Activated CD4-positive, alpha-beta T cell treated with anti-CD3 and anti-CD28 coated beads, Interleukin-2, amount 50 U/mL, for 24 hours (primary cell): ENCODE results near the gene CD38.
"Not testable (repeated sequence)": the region's sequence is repeated elsewhere in the genome, so short reads cannot be mapped to it uniquely, and the experiment has no call there.

Experiments used
- DNase-seq, 2 donors: peaks; one replicate each; pipeline ENCODE4 v3.0.0-alpha.2; 2020; ENCODE audit warnings: low read depth in 1 of 2, low spot score in 1 of 2

CD38 gene

GRCh38 chr4:15861198-15861597 is 83.1 kb downstream of the CD38 start:
- DNase-seq, result not testable (repeated sequence)

DNA sequence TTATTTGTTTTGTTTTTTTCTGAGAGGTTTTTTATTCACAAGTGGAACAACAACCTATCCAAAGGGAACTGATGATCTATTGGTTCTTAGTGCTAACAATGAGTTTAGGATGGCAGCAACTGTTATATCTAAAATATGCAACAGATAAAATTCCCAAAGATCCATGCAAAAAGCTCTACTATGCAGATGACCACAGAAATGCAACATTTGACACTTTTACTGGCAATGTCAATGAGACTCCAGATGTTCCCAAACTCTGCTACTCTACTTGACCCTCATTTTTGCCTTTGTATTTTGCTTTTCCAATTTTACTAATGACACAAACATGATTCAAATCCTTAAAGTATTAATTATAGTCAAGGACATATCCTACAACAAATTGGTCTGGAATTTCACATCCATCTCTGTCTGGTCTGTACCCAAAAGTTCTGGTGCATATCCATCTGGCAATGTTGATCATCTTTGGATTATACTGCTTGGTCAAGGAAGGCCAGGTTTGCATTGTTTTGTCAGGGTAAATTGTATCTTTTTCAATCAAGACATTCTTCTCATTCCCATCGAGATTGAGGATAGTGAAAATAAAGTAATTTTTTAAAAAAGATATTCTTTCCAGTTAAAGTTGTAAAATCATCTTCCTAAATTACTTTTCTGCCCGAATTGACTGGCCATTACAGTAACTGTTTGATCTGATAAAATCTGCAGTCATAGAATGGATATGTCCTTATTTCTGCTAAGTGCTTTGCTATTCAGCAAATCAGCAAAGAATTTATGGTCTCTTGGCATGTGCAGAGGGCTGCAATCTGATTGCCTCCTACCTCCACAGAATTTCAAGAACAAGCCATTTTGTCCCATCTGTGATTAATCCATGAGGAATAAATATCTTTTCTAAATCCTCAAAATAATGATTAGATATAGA is 86.8 kb downstream of the CD38 start:
- DNase-seq, result no peak

GRCh38 chr4:15868111-15868510 is 90.0 kb downstream of the CD38 start:
- no peak for DNase-seq

- DNase-seq, result no peak
These were observed 90.8 kb downstream of the CD38 start for GRCh38 chr4:15868826-15869413.

GRCh38 chr4:15870079-15870478 is 92.0 kb downstream of the CD38 start:
- no peak for DNase-seq

DNA sequence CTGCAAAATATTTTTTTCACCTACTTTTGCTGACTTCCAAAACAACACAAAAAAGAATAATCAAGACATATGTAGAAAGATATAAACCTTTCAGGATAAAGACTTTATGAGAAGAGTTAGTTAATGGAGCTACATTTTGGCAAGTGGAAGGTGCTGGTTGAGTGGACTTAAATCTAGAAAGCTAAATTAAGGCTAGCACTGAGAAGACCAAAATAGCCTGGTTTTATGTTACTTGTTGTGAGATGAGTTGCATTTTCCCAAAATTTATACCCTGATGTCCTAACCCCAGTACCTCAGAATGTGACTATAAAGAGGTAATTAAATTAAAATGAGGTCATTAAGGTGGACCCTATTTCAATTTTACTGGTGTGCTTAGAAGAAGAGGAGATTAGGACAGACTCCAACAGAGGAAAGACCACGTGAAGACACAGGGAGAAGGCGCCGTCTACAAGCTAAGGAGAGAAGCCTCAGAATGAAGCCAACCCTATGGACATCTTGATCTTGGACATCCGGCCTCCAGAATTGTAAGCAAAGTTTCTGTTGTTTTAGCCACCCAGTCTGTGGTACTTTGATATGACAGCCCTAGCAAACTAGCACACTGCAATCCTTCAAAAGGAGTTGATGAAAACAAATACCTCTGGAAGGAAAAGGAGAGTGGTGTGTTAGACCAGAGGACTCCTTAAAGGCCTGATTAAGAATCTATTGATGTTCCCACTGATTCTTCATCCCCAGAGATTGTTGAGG is 93.0 kb downstream of the CD38 start:
- no peak for DNase-seq

GRCh38 chr4:15873117-15873516 is 95.0 kb downstream of the CD38 start:
- no peak for DNase-seq

DNA sequence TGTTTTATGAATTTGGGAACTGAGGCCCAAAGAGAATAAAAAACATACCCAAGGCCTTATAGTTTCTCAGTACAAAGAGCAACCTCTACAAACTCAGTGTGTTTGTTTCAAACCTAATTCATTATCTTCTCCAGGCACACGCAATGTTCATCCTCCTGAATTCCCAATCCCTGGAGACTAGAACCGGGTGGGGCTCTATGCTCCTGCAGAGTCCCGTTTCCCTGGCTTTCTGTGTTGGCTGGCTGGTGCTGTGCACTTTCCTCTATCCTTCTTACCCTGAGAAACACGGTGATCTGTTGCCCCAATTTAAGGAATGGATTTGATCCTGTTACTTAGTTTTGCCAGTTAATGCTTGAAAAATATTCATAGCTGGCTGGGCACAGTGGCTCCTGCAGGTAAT is 96.5 kb downstream of the CD38 start:
- no peak for DNase-seq

DNA sequence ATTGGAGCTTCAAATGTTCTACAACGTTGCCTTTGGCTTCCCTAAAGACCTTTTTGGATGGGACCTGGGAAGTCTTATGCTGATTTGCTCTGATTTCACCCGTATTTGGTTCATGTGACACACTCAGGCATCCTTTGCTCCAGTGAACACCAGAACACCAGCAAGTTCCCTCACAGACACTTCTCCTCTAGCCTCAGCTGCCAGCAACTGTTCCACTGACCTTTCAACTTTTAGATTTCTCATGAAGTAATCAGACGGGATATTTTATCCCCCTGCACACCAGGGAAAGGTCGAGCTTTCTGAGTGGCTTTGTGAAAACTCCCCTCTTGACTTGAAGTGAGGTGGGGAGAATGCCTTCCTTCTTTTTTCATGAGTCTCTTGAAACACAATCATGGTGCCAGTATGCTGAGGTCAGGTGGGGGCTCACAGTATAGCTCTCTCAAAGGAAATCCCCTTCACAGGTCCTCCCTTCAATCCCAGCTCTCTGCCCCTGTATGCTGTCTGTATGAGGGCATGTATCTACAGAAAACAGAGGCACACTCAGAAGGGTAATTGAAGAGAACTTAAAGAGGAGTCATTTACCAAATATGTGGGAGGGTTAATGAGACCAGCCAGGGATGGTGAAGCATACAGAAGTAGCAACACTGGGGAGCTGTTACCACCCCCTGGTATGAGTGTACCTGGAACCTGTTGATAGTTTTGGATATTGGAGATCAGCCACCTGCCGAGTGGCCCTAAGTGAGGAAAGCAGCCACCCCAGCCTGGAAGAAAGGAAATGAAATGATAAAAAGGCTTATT is 97.7 kb downstream of the CD38 start:
- DNase-seq, result no peak

DNA sequence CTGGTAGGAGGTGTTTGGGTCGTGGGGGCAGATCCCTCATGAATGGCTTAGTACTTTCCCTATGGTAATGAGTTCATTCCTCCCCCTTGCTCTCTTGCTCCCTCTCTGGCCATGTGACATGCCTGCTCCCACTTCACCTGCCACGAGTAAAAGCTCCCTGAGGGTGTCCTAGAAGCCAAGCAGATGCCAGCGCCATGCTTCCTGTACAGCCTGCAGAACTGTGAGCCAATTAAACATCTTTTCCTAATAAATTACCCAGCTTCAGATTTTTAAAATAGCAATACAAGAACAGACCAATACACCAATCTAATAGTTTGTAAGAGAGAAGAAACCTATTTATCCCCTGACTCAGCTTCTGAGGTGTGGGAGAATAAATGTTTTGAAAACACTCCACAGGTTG is 99.9 kb downstream of the CD38 start:
- DNase-seq, result no peak

GRCh38 chr4:15881820-15882219 is 103.7 kb downstream of the CD38 start:
- no peak for DNase-seq

DNA sequence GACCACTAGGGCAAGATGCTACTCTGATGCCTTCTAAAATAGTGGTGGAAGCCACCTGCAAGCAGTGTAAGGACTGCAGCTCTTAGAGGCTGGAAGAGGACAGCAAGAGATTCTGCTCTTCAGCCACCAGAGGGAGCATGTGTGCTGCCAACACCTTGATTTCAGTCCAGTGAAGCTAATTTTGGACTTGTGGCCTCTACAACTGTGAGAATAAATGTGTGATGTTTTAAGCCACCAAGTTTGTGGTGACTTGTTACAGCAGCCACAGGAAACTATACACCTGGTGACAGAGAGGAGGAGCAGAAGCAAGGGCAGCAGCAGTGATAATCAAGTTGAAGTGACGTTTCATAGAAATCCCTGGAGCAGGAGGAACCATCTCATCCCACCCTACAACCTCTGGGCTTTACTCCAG is 104.6 kb downstream of the CD38 start:
- DNase-seq, result peak in 1 of 2 donors; percentile 41

- no peak for DNase-seq
These were observed 105.6 kb downstream of the CD38 start for GRCh38 chr4:15883610-15884243.

DNA sequence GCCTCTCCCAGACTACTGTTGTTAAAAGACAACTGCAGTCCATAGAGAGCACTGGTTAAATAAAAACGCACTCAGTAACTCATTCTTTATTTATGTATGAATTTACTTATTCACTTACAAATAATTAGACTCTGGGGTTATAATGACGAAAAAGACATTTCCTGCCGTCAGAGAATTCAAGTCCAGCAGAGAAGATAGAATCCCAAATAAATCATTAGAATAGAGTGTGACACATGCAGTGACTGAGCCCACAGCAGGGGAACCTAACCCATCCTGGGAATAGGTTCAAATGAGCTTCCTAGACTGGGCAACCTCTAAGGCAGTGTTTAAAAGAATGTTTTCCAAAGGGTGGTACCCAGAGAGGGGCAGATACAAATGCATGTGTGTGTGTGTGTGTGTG is 106.5 kb downstream of the CD38 start:
- no peak for DNase-seq

DNA sequence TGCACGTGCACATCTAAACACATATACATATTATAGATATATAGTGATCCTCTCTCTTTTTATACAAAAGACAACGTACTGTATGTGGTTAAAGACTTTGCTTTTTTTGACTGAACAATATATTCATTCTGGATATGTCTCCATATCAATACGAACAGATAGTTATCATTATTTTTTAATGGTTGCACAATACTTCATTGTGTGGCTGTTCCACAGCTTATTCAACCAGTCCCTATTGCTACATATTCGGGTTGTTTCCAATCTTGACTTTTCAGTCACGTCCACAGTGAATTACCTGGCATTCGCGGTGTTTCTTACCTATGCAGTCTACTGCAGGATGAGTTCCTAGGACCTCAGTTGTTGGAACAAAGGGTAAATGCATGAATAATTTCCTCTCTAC is 107.3 kb downstream of the CD38 start:
- no peak for DNase-seq

DNA sequence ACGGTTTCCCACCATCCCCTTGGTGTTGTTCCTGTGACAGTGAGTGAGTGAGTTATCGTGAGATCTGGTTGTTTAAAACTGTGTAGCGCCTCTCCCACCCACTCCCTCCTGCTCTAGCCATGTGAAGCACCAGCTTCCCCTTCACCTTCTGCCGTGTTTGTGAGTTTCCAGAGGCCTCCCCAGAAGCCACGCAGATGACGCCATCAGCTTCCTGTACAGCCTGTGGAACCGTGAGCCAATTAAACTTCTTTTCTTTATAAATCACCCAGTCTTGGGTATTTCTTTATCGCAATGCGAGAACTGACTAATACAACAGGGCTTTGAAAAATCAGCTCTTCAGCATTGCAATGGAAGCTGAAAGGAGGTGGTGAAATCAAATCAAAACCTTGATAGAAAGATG is 110.4 kb downstream of the CD38 start:
- DNase-seq, result no peak

GRCh38 chr4:15890246-15890829 is 112.2 kb downstream of the CD38 start:
- DNase-seq, result no peak

- no peak for DNase-seq
These were observed 113.2 kb downstream of the CD38 start for GRCh38 chr4:15891312-15891711.

- DNase-seq, result no peak
These were observed 115.8 kb downstream of the CD38 start for GRCh38 chr4:15893962-15894361.

DNA sequence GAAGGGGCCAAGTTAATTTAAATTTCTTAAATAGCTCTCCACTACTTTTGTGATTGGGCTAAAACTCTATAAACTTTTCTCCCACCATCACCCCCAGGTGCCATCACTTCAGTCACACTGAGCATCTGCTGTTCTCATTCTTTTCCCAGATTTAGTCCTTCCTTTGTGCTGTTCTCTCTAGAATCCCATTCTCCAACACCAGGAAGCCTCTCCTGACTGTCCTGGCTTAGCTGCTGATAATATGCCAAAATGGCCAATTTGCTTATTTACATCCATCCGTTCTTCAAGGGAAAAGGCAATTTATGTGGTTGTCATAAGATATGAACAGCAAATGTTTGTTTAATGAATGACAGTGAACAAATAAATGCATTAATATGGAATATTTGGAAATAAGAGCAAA is 116.3 kb downstream of the CD38 start:
- DNase-seq, result no peak
